C4-2B (cell line): ENCODE data around the gene CD99.

ENCODE experiments used
- ZFX ChIP-seq: fragments of 450-650 bp; IDR thresholded peaks from 2 replicates; pipeline ENCODE4 v1.6.1; 2017
- TF ChIP-seq, protein P1 (sequence below): fragments of 450-650 bp; conservative IDR thresholded peaks from 2 replicates; pipeline ENCODE4 v1.5.1; 2017; ENCODE audit warnings: mild to moderate bottlenecking

DNA sequence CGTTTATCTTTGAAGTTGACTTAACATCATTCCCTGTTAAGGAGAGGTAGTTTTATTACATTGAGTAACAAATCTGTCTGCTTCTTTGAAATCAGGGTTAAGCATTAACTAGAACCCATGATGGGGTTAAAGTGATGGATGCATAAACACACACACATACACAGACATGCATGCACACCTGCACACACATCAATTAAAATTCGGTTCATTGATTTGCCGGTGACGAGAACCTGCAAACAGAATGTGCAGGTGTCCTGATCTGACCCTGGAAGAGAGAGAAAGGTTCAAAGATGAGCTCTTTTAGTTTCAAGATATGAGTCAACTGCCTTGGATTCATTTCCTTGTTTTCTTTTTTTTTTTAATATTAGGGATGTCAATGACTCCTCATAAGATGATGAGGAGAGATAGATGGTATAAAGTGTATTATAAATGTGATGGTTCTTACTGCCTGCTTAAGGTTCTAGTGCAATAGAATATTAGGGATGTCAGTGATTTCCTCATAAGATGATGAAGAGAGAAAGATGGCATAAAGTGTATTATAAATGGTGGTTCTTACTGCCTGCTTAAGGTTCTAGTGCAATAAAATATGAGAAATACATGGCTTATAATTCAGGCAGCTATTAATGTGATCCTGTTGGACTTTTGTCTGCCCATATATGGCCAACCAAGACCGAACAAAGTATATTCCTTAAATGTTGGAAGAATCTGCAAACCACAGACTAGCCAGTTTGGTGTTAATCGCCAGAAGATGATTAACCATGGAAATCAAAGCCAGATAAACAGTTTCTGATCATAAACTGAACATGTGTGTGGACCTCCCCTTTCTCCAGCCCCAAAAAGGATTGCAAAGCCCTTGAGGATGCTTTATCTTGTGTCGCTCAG is 14.1 kb upstream of the CD99 start:
- TF ChIP-seq, protein P1, sequence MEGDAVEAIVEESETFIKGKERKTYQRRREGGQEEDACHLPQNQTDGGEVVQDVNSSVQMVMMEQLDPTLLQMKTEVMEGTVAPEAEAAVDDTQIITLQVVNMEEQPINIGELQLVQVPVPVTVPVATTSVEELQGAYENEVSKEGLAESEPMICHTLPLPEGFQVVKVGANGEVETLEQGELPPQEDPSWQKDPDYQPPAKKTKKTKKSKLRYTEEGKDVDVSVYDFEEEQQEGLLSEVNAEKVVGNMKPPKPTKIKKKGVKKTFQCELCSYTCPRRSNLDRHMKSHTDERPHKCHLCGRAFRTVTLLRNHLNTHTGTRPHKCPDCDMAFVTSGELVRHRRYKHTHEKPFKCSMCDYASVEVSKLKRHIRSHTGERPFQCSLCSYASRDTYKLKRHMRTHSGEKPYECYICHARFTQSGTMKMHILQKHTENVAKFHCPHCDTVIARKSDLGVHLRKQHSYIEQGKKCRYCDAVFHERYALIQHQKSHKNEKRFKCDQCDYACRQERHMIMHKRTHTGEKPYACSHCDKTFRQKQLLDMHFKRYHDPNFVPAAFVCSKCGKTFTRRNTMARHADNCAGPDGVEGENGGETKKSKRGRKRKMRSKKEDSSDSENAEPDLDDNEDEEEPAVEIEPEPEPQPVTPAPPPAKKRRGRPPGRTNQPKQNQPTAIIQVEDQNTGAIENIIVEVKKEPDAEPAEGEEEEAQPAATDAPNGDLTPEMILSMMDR = no peak
- no peak for TF ChIP-seq ZFX
